Endothelial cell of umbilical vein (primary cell): ENCODE results near the gene SCGB1A1. TPM values are rescaled to one million over a fixed set of nuclear protein-coding genes. Genes with fewer than 3 reads are reported as not detected.

ENCODE experiments used
- BruUV-seq: library from RNA; stranded (reverse); fragments of 400-500 nt; replicated peaks from 2 replicates; lab custom pipeline; 2021; lab: Mats Ljungman, UMichigan
- CTCF ChIA-PET: fragments of 300-600, 350-600 bp; sonication (Branson Sonifier 250); formaldehyde crosslinking; loops from one replicate; lab custom pipeline; 2021; ENCODE audit warnings: antibody characterized with exemption, inconsistent platforms; lab: Charles Lee
- POLR2A ChIA-PET: fragments of 300-600, 350-600 bp; sonication (Branson Sonifier 250); formaldehyde crosslinking; loops from one replicate; lab custom pipeline; 2021; ENCODE audit warnings: antibody characterized with exemption, inconsistent platforms; lab: Charles Lee
- DNase-seq: peaks from one replicate; pipeline ENCODE4 v3.0.0-alpha.2; 2011; ENCODE audit warnings: low read depth, low spot score
- FAIRE-seq: peaks from 2 replicates; lab custom pipeline; 2011; peaks lifted over from hg19 to GRCh38; lab: Jason Lieb, UNC
- H2AFZ ChIP-seq: 2 replicates; pipeline ENCODE4 v1.6.0; 2012; ENCODE audit warnings: low read depth, low read length, control low read depth, inconsistent platforms
- H3K27ac ChIP-seq: 2 replicates; pipeline ENCODE4 v1.5.1; 2011; ENCODE audit warnings: low read depth, mild to moderate bottlenecking, control low read depth, low read length, moderate library complexity; ENCODE audit not compliant: insufficient read depth
- H3K27me3 ChIP-seq, 2 experiments: 2 replicates each; pipeline versions ENCODE4 v1.6.0 to v1.6.1; 2011; ENCODE audit warnings: low read length in 2 of 2, mixed read lengths in 1 of 2; ENCODE audit not compliant: control insufficient read depth in 2 of 2, insufficient read depth in 2 of 2
- H3K36me3 ChIP-seq, 2 experiments: 2 replicates in 1 of 2; 3 replicates in 1 of 2; pipeline ENCODE4 v1.5.1; 2011; ENCODE audit warnings: low read length in 2 of 2, mild to moderate bottlenecking in 1 of 2, moderate library complexity in 1 of 2; ENCODE audit not compliant: control insufficient read depth in 2 of 2, insufficient read depth in 2 of 2; ENCODE audit errors: extremely low read depth in 1 of 2
- H3K4me1 ChIP-seq: 3 replicates; pipeline ENCODE4 v1.5.1; 2011; ENCODE audit warnings: mild to moderate bottlenecking, low read length; ENCODE audit not compliant: control insufficient read depth, insufficient read depth; ENCODE audit errors: extremely low read depth
- H3K4me2 ChIP-seq: 2 replicates; pipeline ENCODE4 v1.6.1; 2011; ENCODE audit warnings: low read length, control low read depth, mixed read lengths; ENCODE audit not compliant: insufficient read depth
- H3K4me3 ChIP-seq, 3 experiments: fragments of 200-600 bp in 1 of 3; sonication (generic), shearing (Covaris generic) in 1 of 3; replicated peaks in 1 of 3; 2 replicates each; pipeline ENCODE4 v1.5.1; 2011 to 2016; ENCODE audit warnings: control low read depth in 3 of 3, low read length in 3 of 3, mild to moderate bottlenecking in 2 of 3, inconsistent platforms in 1 of 3, low read depth in 1 of 3, moderate library complexity in 1 of 3; ENCODE audit not compliant: insufficient read depth in 1 of 3
- H3K79me2 ChIP-seq: 2 replicates; pipeline ENCODE4 v1.6.0; 2012; ENCODE audit warnings: low read length, inconsistent platforms; ENCODE audit not compliant: control insufficient read depth, insufficient read depth
- H3K9ac ChIP-seq: replicated peaks from 2 replicates; pipeline ENCODE3; 2011; ENCODE audit warnings: low read length, control low read depth; ENCODE audit not compliant: insufficient read depth; ENCODE audit errors: extremely low read depth
- H3K9me1 ChIP-seq: replicated peaks from 3 replicates; pipeline ENCODE4 v1.6.0; 2011; ENCODE audit warnings: mild to moderate bottlenecking, low read length; ENCODE audit not compliant: control insufficient read depth, insufficient read depth; ENCODE audit errors: extremely low read depth
- H3K9me3 ChIP-seq: replicated peaks from 2 replicates; pipeline ENCODE4 v1.5.1; 2012; ENCODE audit warnings: low read length, inconsistent platforms; ENCODE audit not compliant: control insufficient read depth, insufficient read depth
- H4K20me1 ChIP-seq: replicated peaks from 2 replicates; pipeline ENCODE3; 2011; ENCODE audit warnings: mild to moderate bottlenecking, low read length; ENCODE audit not compliant: control insufficient read depth, insufficient read depth; ENCODE audit errors: extremely low read depth
- EZH2 ChIP-seq: IDR thresholded peaks from 2 replicates; pipeline ENCODE4 v1.6.1; 2012; ENCODE audit warnings: borderline replicate concordance, low read depth, mild to moderate bottlenecking, moderate library complexity, low read length, inconsistent platforms; ENCODE audit not compliant: severe bottlenecking
- FOS ChIP-seq: IDR thresholded peaks from 2 replicates; pipeline ENCODE4 v1.6.1; 2011; ENCODE audit warnings: mild to moderate bottlenecking, low read length, moderate library complexity, borderline replicate concordance; ENCODE audit not compliant: insufficient read depth
- GATA2 ChIP-seq: IDR thresholded peaks from 2 replicates; pipeline ENCODE4 v1.7.0; 2011; ENCODE audit warnings: low read depth, mild to moderate bottlenecking, moderate library complexity, mixed read lengths, low read length; ENCODE audit not compliant: insufficient read length, insufficient read depth
- JUN ChIP-seq: IDR thresholded peaks from 2 replicates; pipeline ENCODE4 v1.6.1; 2011; ENCODE audit warnings: borderline replicate concordance, low read depth; ENCODE audit not compliant: insufficient read length, insufficient read depth
- MAX ChIP-seq: IDR thresholded peaks from 2 replicates; pipeline ENCODE4 v1.6.1; 2011; ENCODE audit not compliant: insufficient read depth, insufficient read length
- MYC ChIP-seq: IDR thresholded peaks from one replicate; pipeline ENCODE4 v1.6.1; 2011; ENCODE audit warnings: mild to moderate bottlenecking, low read depth, low read length
- POLR2A ChIP-seq: IDR thresholded peaks from 2 replicates; pipeline ENCODE4 v1.6.1; 2012; ENCODE audit warnings: low read depth, mild to moderate bottlenecking, control low read depth, low read length
- POLR2AphosphoS5 ChIP-seq: IDR thresholded peaks from 2 replicates; pipeline ENCODE4 v1.6.1; 2012; ENCODE audit warnings: low read depth, mild to moderate bottlenecking, control low read depth, low read length, moderate library complexity; ENCODE audit not compliant: insufficient read depth
- dilution Hi-C: fragments of 300-500 bp; cut with MboI; formaldehyde crosslinking; loops from one replicate; pipeline ENCODE4 v1.15.0; 2019; ENCODE audit warnings: low sequenced_read_pairs; ENCODE audit not compliant: extremely low pct_ligation_motif_present
- intact Hi-C: fragments of 100-400 bp; cut with micrococcal nuclease; formaldehyde crosslinking; loops from one replicate; pipeline ENCODE4 v1.10.0; 2022
- polyA plus RNA-seq, 4 experiments: library from polyadenylated mRNA; depleted of rRNA in 3 of 4; stranded (reverse) in 3 of 4; unstranded in 1 of 4; fragments of >200 nt; gene quantifications; 2 replicates each; pipeline versions ENCODE4 v1.2.1 to v1.2.3, GENCODE V29; 2011 to 2012; ENCODE audit warnings: missing spikeins in 1 of 4
- total RNA-seq: library from RNA; stranded (reverse); gene quantifications from 2 replicates; pipeline ENCODE4 v1.2.3, GENCODE V29; 2021
- TF ChIP-seq, protein P1 (sequence below), 2 donors: IDR thresholded peaks; 1 replicate in 1 of 2; 2 replicates in 1 of 2; pipeline ENCODE4 v1.5.1; 2011; ENCODE audit warnings: low read length in 2 of 2, mild to moderate bottlenecking in 2 of 2, moderate library complexity in 2 of 2, control low read depth in 1 of 2, inconsistent platforms in 1 of 2, low read depth in 1 of 2; ENCODE audit not compliant: insufficient read depth in 1 of 2; ENCODE audit errors: extremely low read depth in 1 of 2

The SCGB1A1 gene
- total and polyA plus RNA-seq, 2 donors (not counting 3 experiments of a cell fraction or from before 2014, with no cell fraction given), result not detected

GRCh38 chr11:62393061-62393611 is 25.7 kb upstream of the SCGB1A1 start:
- Histone ChIP-seq H3K9me1 (no peaks in the 10 kb centered on the region), H3K36me3 (no peaks in the 10 kb centered on the region), H3K9ac (no peak overlapping the region), H3K27me3 (no peaks in the 10 kb centered on the region), H3K4me1 (peaks cover 4% of the 10 kb centered on the region), H4K20me1 (no peaks in the 10 kb centered on the region), H3K27ac (no peak overlapping the region), H3K79me2 (no peaks in the 10 kb centered on the region), H3K9me3 (no peaks in the 10 kb centered on the region), H3K4me3 (no peak overlapping the region), H2AFZ (no peak overlapping the region), H3K4me2 (no peak overlapping the region)
- dilution Hi-C loops, result no loop called here
- TF ChIP-seq GATA2 (no peak), MYC (no peak), FOS (no peak), POLR2A (no peak), EZH2 (no peak), MAX (no peak), POLR2AphosphoS5 (no peak), JUN (no peak)
- TF ChIP-seq, protein P1, sequence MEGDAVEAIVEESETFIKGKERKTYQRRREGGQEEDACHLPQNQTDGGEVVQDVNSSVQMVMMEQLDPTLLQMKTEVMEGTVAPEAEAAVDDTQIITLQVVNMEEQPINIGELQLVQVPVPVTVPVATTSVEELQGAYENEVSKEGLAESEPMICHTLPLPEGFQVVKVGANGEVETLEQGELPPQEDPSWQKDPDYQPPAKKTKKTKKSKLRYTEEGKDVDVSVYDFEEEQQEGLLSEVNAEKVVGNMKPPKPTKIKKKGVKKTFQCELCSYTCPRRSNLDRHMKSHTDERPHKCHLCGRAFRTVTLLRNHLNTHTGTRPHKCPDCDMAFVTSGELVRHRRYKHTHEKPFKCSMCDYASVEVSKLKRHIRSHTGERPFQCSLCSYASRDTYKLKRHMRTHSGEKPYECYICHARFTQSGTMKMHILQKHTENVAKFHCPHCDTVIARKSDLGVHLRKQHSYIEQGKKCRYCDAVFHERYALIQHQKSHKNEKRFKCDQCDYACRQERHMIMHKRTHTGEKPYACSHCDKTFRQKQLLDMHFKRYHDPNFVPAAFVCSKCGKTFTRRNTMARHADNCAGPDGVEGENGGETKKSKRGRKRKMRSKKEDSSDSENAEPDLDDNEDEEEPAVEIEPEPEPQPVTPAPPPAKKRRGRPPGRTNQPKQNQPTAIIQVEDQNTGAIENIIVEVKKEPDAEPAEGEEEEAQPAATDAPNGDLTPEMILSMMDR (IDR thresholded peaks at IDR 0.05; ENCODE audit: extremely low read depth in 1 of 2, insufficient read depth in 1 of 2, low read depth in 1 of 2, low read length in 2 of 2), result no peak
- DNase-seq (no peak), FAIRE-seq (no peak)
- intact Hi-C loops, result no loop called here
- ChIA-PET CTCF (interaction anchor here (0.5 to 4.7 kb wide), 7 partner anchors 12 to 303 kb away, joined by 3 to 122 read pairs (median 6); partner anchors contain the start of gene AHNAK), POLR2A (no interaction called here)
- BruUV-seq, result no TSS peak
